Stimulated activated CD8-positive, alpha-beta memory T cell treated with anti-CD3 and anti-CD28 coated beads, Interleukin-15, amount 100 ng/mL, for 4 hours (primary cell): ENCODE results near the gene PNMA8A.
"Not testable (repeated sequence)": the region's sequence is repeated elsewhere in the genome, so short reads cannot be mapped to it uniquely, and the experiment has no call there.

Source experiments
- DNase-seq, 2 donors: peaks; one replicate each; pipeline ENCODE4 v3.0.0-alpha.2; 2020; ENCODE audit warnings: low read depth in 2 of 2

PNMA8A gene

DNA sequence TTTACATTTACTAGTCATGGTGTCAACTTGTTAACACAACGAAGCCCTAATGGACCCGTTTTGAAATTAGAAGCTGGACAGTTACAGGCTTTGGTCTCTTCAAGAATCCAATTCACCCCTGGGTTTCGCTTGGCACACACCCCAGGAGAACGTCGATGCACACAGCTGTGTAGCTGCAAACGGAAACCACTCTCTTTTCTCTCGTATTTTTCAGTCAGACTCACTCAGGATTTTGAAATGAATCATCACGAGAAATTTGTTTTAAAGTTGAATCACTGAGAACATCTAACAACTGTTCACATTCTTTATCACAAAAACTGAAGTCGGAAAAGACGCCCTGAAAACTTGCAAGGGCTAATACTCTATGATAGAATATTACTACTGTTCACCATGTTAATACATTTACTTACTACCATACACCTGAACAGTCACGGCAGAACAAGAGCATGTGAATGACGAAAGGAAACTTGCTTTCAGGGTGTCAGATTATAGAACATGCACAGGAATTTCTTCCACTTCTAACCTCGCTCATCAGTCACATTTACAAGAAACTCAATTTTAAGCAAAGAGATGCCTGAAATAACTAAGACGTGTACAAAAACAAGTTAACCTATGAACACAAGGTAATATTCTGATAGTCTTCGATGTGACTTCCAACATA, 4.7 kb downstream of the PNMA8A start:
- no peak for DNase-seq

DNA sequence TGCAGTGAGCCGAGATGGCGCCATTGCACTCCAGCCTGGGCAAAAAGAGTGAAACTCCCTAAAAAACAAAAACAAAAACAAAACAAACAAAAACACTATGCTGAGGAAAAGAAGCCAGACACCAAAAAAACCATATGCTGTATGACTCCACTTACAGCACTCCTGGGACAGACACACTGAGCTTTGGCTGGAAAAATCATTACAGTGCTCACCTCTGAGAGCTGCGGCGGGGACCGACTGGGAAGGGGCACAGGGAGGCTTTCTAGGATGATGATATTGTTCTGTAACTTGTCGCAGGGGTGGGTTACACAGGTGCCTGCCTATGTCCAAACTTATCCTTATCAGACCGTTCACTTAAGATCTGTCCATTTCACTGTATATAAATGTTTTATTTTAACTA, 7.8 kb downstream of the PNMA8A start:
- no peak for DNase-seq

DNA sequence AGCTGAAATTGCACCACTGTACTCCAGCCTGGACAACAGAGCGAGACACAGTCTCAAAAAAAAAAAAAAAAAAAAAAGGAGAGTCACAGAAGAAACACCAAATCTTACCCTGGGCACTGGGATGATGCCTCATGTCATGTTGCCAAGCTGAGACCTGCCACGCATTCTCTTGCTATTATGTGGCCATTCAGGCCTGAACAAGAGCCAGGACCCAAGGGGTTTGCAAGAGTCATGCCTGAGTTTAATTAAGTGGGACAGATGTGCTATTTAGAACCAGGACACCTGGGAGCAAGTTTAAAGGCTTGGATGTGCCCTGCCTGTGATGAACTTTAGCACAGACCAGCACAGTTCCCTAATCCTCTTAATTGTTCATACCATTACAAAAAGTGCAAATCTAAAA, 9.8 kb downstream of the PNMA8A start:
- no peak for DNase-seq

DNA sequence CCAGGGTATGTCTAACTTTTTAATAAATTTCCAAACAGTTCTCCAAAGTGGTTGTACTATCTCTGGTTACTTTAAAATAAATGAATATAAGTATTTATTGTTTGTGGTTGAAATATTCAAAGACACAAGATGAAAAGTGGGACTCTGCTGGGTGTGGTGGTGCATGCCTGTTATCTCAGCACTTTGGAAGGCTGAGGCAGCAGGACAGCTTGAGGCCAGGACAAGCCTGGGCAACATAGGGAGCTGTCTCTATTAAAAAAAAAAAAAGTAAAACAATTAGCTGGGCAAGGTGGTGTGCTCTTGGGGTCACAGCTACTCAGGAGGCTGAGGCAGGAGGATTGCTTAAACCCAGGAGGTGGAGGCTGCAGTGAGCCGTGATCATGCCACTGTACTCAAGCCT, 10.4 kb downstream of the PNMA8A start:
- DNase-seq = no peak

DNA sequence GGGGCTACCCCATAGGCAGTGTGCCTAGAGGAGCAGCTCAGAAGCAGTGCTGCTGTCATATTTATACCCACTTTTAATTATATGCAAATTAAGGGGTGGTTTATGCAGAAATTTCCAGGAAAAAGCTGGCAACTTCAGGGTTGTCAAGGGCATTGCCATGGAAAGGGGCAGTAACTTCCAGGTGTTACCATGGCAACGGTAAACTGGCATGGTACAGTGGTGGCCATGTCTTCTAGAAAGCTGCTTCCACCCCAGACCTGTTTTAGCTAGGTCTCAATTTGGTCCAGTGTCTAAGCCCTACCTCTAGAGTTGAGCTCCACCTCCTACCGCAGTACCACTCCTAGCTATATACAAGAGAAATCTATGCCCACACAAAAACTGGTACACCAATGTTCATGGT, 11.3 kb downstream of the PNMA8A start:
- no peak for DNase-seq

DNA sequence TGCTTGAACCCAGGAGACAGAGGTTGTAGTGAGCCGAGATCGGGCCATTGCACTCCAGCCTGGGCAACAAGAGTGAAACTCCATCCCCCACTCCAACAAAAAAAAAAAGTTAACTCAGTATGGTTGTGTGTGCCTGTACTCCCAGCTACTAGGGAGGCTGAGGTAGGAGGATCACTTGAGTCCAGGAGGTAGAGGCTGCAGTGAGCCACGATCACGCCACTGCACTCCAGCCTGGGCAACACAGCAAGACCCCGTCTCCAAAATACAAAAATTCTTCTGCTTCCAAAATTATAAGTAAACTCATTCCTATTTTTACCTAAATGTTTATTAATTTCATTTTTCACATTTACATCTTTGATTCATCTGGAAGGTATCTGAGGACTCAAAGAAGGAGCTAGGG, 14.4 kb downstream of the PNMA8A start:
- no peak for DNase-seq

DNA sequence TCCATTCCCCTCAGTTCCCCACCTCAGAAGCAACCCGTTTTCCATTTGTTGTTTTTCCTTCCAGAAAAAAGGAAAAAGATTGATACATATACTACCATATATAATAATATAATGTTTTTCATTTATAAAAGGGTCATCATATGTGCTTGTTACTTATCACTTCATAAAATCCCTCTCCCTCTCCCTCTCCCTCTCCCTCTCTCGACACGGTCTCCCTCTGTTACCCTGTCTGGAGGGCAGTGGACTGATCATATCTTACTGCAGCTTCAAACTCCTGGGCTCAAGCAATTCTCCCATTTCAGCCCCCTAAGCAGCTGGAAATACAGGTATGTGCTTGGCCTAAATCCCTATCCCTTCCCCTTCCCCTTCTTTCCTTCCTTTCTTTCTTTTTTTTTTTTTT, 17.1 kb downstream of the PNMA8A start:
- no peak for DNase-seq

DNA sequence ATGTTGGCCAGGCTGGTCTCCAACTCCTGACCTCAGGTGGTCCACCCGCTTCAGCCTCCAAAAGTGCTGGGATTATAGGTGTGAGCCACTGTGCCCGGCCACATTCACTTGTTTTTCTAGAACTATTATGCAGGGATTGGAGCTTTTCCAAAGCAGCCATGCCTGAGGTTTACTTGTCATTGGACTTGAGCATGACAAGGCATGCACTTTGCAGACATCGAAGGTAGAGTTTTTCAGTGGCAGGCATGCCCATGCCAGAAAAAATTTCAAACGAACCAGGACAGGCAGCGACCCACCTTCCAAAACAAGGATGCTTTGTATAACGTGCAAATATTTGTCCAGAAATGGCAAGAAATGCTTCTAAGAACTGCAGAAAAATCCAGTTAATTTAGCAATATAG, 17.7 kb downstream of the PNMA8A start:
- no peak for DNase-seq

DNA sequence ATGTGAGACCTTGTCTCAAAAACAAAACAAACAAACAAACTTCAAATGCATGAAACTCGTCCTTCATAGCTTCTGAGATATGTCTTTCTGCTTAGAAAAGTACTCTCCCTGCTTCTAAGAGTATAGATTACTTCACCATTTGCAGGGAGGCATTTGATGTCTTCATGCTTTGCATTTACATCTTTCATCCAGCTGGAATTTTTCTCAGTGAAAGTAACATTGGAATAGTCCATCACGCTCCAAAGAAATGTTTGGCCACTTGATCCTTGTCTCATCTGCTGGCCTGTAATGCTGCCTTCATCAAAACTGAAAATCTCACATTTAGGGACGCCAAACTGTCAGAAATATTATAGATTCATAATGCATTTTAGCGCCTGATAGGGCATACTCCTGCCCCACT, 19.2 kb downstream of the PNMA8A start:
- DNase-seq = no peak

DNA sequence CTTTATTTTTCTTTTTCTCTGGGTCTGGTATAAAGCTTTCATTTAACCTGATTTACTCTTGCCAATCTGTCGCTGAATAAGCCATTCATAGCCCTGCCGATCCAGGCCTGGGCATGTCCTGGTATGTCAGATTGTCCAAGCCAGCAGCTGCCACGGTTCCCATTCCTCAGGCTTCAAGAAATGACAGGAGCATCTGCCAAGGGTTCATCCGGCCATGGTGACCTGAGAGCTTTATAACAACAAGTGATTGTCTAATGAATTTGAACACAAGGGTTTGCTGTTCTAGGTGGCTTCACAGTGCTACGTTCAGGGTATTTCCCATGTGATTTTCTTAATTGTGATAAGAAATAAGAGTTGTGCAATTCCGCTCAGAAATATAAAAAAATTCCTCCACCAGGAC, 20.0 kb downstream of the PNMA8A start:
- DNase-seq = no peak

DNA sequence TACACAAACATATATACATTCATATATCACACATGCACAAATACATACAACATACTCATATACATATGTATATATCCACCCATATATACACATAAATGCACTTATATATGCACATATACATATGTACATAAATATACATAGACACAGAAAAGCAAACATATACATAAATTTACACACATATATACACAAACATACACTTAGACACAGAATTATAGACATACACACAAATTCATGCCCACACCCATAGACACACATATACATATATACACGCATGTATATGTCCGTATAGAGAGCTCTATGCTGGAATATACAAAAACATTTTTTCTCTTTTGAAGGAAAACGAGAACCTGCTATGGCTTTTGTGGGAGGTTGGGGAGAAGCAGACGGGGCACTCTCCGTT, 20.6 kb downstream of the PNMA8A start:
- no peak for DNase-seq

DNA sequence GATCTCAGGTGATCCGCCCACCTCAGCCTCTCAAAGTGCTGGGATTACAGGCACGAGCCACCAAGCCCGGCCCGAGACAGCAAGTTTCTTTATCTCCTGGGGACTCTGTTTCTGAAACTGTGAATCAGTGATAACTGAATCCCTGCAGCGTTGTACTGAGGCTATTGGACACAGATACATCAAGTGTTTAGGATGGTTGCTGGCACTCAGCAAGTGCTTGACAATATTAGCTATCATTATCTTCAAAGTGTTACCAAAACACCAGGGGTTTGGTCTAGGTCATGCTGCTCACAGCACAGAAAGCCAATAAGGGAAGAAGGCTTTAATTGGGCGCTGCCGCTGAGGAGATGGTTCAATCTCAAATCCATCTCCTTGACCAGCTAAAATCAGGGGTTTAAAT, 22.1 kb downstream of the PNMA8A start:
- DNase-seq = no peak

DNA sequence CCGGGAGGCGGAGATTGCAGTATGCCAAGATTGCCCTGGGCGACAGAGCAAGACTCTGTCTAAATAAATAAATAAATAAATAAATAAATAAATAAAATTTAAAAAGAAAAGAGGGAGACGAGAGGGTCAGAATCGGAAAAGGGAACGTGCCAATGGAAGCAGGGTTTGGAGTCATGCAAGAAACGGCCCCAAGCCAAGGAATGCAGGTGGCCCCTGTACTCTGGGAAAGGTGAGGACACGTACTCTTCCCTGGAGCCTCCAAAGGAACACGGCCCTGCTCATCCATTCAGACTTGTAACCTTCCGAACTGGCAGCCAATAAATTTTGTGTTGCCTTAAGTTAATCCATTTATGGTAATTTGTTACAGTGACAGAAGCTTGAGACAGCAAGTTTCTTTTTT, 22.8 kb downstream of the PNMA8A start:
- DNase-seq = no peak

DNA sequence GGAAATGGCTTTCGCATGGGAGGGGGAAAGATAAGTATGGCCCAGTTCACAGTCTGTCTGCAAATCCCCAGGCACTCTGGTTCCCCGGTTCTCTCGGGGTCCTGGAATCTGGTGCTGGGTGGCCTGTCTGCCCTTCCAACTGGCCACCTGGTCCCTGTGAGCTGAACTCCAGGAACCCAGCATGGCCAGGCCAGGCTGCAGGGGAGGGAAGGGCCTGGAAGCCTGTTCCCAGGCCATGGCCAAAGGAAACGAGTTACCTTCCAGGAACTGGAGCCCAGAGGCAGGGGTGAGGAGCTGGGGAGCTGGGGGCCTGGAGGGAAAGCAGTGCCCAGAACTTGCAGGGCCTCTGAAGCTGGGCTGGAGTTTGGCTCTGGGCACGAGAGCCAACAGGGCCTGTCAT, 23.5 kb downstream of the PNMA8A start:
- no peak for DNase-seq

DNA sequence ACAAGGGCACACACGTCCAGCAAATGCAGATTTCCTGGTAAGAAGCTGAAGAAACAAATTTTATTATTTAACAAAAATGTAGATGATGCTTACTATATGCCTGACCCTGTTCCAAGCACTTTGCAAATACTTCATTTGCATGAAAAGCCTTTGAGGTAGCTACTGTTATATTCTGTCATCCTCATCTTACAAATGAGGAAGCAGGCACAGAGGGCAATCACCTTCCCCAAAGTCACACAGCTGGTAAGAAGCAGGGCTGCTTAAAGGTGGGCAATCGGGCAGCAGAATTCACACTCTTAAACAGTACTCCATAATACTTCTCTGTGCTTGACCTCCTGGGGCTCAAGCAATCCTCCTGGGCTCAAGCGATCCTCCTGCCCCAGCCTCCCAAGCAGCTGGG, 24.4 kb downstream of the PNMA8A start:
- DNase-seq = no peak

DNA sequence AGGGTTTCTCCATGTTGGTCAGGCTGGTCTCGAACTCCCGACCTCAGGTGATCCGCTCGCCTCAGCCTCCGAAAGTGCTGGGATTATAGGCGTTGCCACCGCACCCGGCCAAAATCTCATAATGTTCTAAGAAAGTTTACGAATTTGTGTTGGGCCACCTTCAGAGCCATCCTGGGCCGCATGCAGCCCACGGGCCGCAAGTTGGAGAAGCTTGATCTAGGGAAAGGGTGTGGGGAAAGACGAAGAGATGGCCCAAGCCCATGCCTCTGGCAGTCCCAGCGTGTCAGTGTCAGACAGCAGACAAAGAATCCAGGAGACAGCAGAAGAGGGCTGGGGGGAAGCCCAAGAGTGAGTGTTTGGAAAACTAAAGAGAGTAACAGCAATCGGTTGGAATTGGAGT, 25.3 kb downstream of the PNMA8A start:
- no peak for DNase-seq

DNA sequence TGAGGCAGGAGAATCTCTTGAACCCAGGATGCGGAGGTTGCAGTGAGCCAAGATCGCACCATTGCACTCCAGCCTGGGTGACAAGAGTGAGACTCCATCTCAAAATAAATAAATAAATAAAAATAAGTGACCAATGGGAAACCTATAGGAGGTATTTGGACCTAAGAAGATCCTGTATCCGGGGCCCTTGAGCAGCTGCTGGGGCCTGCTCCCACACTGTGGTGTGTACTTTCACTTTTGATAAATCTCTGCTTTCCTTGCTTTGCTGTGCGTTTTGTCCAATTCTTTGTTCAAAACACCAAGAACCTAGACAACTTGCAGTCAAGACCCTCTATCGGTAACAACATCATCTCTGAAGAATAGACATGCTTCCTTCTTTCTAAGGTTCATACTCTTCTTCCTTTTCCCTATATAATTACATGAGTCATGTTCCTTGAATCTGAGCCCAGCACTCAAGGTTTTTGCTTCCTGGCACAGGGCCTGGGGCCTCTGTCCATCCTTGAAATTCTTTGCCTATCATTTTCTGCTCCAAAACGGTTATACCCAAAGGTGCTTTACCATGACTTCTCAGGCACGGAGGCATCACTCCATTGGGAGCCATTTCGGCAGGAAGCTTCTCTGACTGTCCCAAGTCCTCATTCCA, 28.4 kb downstream of the PNMA8A start:
- no peak for DNase-seq

DNA sequence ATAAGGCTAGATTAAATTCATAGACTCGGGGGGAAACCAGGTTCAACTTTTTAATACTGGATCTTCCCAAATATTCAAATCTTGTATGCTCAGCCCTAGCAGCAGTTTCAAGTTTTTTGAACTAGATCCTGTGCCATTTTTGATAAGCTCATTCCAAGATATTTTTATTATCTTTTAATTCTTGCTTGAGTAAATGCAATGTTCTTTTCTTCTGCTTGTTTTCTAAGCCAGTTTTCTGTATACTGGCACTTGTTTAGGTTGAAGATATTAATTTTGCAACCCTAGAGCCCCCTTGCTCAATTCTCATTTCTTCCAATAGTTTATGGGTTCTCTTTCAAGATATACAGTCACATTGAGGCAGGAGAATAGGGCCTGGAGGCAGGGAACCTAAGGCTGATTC, 29.5 kb downstream of the PNMA8A start:
- DNase-seq = no peak

DNA sequence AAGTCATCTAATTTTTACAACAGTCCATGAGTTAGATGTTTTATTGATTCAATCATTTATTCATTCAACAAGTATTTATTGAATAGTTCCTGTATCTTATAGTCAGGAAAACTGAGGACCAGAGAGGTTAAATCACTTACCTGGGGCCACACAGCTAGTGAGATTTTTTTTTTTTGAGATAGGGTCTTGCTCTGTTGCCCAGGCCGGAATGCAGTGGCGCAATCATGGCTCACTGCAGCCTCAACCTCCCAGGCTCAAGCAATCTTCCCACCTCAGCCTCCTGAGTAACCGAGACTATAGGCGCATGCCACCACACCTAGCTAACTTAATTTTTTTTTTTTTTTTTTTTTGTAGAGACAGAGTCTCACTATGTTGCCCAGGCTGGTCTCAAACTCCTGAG, 35.7 kb downstream of the PNMA8A start:
- not testable (repeated sequence) for DNase-seq

DNA sequence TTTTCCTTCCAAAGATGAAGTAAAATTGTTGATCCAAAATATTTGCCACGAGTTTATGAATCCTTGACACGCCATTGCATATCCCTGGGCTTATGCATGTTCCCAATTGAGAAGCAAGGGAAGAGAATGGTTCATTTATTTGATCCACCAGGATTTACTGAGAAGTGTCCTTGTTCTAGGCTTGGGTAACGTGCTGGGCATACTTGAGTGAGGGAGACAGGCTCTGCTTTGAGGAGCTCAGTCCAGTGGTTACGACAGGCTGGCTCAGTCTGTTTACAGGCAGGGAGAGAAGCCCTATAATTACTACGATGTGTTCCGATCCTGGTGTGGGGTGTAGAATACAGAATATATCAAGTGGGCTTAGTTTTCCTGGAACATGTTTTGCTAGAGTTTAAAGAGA, 36.4 kb downstream of the PNMA8A start:
- DNase-seq = no peak

DNA sequence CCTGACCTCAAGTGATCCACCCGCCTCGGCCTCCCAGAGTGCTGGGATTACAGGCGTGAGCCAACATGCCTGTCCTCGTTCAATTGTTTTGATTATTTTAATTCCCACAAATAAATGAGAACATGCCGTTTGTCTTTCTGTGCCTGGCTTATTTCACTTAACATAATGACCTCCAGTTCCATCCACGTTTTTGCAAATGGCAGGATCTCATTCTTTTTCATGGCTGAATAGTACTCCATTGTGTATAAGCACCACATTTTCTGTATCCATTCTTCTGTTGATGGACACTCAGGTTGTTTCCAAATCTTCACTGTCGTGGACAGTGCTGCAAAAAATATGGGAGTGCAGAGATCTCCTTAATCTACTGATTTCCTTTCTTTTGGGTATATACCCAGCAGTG, 37.9 kb downstream of the PNMA8A start:
- not testable (repeated sequence) for DNase-seq

DNA sequence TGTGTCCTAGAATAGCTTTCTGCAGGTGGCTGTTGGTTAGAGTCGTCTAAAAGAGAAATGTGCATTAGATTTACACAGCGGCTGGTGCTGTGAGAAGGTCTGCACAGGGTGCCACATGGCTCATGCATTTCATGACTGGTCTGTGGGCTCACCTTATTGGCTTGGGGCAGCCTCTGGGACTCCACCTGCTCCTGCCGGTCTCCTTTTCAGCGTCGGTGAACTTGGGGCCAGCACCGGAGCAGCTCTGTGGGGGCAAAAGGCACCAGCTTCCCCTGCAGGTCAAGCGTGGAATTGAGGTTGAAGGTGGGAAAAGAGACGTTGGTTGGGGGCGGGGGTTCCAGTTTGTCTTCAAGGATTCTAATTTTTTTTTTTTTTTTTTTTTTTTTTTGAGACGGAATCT, 39.5 kb downstream of the PNMA8A start:
- DNase-seq = no peak

DNA sequence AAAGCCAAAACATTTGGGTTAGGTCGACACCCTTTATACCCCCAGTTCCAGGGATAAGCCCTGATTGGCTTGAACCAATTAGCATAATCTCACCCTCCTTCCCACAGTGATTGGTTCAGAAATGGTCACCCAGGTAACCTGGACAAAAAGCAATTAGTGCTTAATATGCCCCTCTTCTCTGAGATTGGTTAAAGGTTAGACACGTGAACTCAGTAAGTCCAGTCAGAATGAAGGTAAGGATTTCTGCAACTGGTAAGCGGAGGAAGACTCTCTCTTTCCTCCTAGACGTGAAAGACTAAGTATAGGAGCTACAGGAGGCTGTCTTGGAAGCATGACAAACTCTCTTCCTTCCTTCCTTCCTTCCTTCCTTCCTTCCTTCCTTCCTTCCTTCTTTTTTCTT, 41.4 kb downstream of the PNMA8A start:
- DNase-seq = no peak
